HCT116 (cell line): ENCODE data around the gene IL17REL. TPM values are rescaled to one million over a fixed set of nuclear protein-coding genes. Genes with fewer than 3 reads are reported as not detected.

ENCODE experiments used
- ATAC-seq: fragments of 200-7000 bp; cut with Tn5 transposase; 2 replicates; pipeline ENCODE4 v1.9.1; 2020; ENCODE audit warnings: mild to moderate bottlenecking, moderate library complexity
- BruUV-seq: library from RNA; stranded (reverse); fragments of 400-500 nt; replicated peaks from 2 replicates; lab custom pipeline; 2021; lab: Mats Ljungman, UMichigan
- CTCF ChIA-PET: fragments of 300-600 bp; sonication (Branson Sonifier 250); formaldehyde crosslinking; loops from one replicate; lab custom pipeline; 2021; ENCODE audit warnings: antibody characterized with exemption; lab: Charles Lee
- POLR2A ChIA-PET: fragments of 300-600, 350-600 bp; sonication (Branson Sonifier 250); formaldehyde crosslinking; loops from one replicate; lab custom pipeline; 2021; ENCODE audit warnings: antibody characterized with exemption; lab: Charles Lee
- RAD21 ChIA-PET, 2 experiments: fragments of 300-600 bp; sonication (Branson Sonifier 250); formaldehyde crosslinking; loops; one replicate each; lab custom pipeline; 2023; ENCODE audit warnings: low total read pairs in 2 of 2; ENCODE audit not compliant: uncharacterized antibody in 2 of 2, unreplicated experiment in 2 of 2, low non-redundant PET in 1 of 2; lab: Charles Lee
- DNase-seq: peaks from one replicate; pipeline ENCODE4 v3.0.0-alpha.2; 2010; ENCODE audit warnings: low read depth, low spot score
- H2AFZ ChIP-seq: fragments of 200-600 bp; shearing (Covaris generic), sonication (generic); 2 replicates; pipeline ENCODE4 v1.6.1; 2017; ENCODE audit warnings: low read depth, mixed run types, mixed read lengths, antibody characterized with exemption, low read length; ENCODE audit not compliant: poor library complexity, severe bottlenecking
- H3K27ac ChIP-seq: 2 replicates; pipeline ENCODE4 v1.5.1; 2012; ENCODE audit warnings: low read depth, low read length
- H3K27me3 ChIP-seq: fragments of 200-600 bp; sonication (generic); 2 replicates; pipeline ENCODE4 v1.6.1; 2016; ENCODE audit warnings: mixed run types, low read length, mixed read lengths; ENCODE audit not compliant: insufficient read depth
- H3K36me3 ChIP-seq, 2 experiments: fragments of 200-500 bp in 1 of 2; fragments of 200-600 bp in 1 of 2; sonication (Bioruptor generic) in 1 of 2; sonication (generic) in 1 of 2; 2 replicates each; pipeline versions ENCODE4 v1.5.1 to v1.6.1; 2014 to 2016; ENCODE audit warnings: low read length in 2 of 2, inconsistent platforms in 1 of 2, mixed read lengths in 1 of 2, mixed run types in 1 of 2; ENCODE audit not compliant: insufficient read depth in 2 of 2, control insufficient read depth in 1 of 2
- H3K4me1 ChIP-seq, 2 experiments: fragments of 200-600 bp in 1 of 2; sonication (generic) in 1 of 2; 2 replicates each; pipeline versions ENCODE4 v1.5.1 to v1.6.1; 2012 to 2017; ENCODE audit warnings: low read length in 2 of 2, inconsistent platforms in 1 of 2, mild to moderate bottlenecking in 1 of 2, mixed read lengths in 1 of 2, mixed run types in 1 of 2, moderate library complexity in 1 of 2; ENCODE audit not compliant: insufficient read depth in 2 of 2, control insufficient read depth in 1 of 2
- H3K4me2 ChIP-seq: fragments of 200-600 bp; sonication (generic); 2 replicates; pipeline ENCODE4 v1.6.1; 2017; ENCODE audit warnings: mixed run types, low read length, mixed read lengths
- H3K4me3 ChIP-seq, 2 experiments: fragments of 200-600 bp in 1 of 2; sonication (generic) in 1 of 2; replicated peaks in 1 of 2; 2 replicates each; pipeline ENCODE4 v1.5.1; 2011 to 2016; ENCODE audit warnings: low read length in 2 of 2, control low read depth in 1 of 2, low read depth in 1 of 2, mild to moderate bottlenecking in 1 of 2, mixed read lengths in 1 of 2, mixed run types in 1 of 2
- H3K79me2 ChIP-seq: fragments of 200-600 bp; sonication (generic); 2 replicates; pipeline ENCODE4 v1.6.1; 2017; ENCODE audit warnings: mild to moderate bottlenecking, mixed run types, low read length, moderate library complexity, mixed read lengths; ENCODE audit not compliant: insufficient read depth
- H3K9ac ChIP-seq: fragments of 200-600 bp; sonication (generic); 2 replicates; pipeline ENCODE4 v1.6.1; 2016; ENCODE audit warnings: low read length, mixed read lengths
- H3K9me2 ChIP-seq: fragments of 200-600 bp; sonication (generic), shearing (Covaris generic); 2 replicates; pipeline ENCODE4 v1.6.1; 2017; ENCODE audit warnings: mixed run types, mild to moderate bottlenecking, moderate library complexity; ENCODE audit not compliant: insufficient read depth
- H3K9me3 ChIP-seq, 2 experiments: fragments of 200-500 bp in 1 of 2; fragments of 200-600 bp in 1 of 2; sonication (Bioruptor generic) in 1 of 2; sonication (generic) in 1 of 2; 2 replicates each; pipeline ENCODE4 v1.6.1; 2014 to 2017; ENCODE audit warnings: low read length in 2 of 2, mixed read lengths in 2 of 2, inconsistent platforms in 1 of 2, low read depth in 1 of 2, mild to moderate bottlenecking in 1 of 2, mixed run types in 1 of 2, moderate library complexity in 1 of 2; ENCODE audit not compliant: control insufficient read depth in 1 of 2, insufficient read depth in 1 of 2
- H4K20me1 ChIP-seq: fragments of 200-600 bp; sonication (generic), shearing (Covaris generic); 2 replicates; pipeline ENCODE4 v1.6.1; 2017; ENCODE audit warnings: mixed run types, mild to moderate bottlenecking, moderate library complexity; ENCODE audit not compliant: insufficient read depth
- CBX3 ChIP-seq: IDR thresholded peaks from 2 replicates; pipeline ENCODE4 v1.6.1; 2012; ENCODE audit warnings: low read depth
- CEBPB ChIP-seq: IDR thresholded peaks from 2 replicates; pipeline ENCODE4 v1.6.1; 2012; ENCODE audit warnings: low read depth
- FOSL1 ChIP-seq: IDR thresholded peaks from 2 replicates; pipeline ENCODE4 v1.6.1; 2012; ENCODE audit warnings: low read depth
- RAD21 ChIP-seq: IDR thresholded peaks from 2 replicates; pipeline ENCODE4 v1.6.1; 2012; ENCODE audit warnings: low read depth, mild to moderate bottlenecking
- SIN3A ChIP-seq: IDR thresholded peaks from 2 replicates; pipeline ENCODE4 v1.6.1; 2012; ENCODE audit warnings: low read depth
- SRF ChIP-seq: IDR thresholded peaks from 2 replicates; pipeline ENCODE4 v1.6.1; 2012; ENCODE audit warnings: low read depth
- ZFX ChIP-seq: fragments of 450-650 bp; IDR thresholded peaks from 2 replicates; pipeline ENCODE4 v1.6.1; 2017
- ZNF274 ChIP-seq: fragments of 200-500 bp; sonication (Bioruptor generic); IDR thresholded peaks from 2 replicates; pipeline ENCODE4 v1.6.1; 2014; ENCODE audit warnings: mild to moderate bottlenecking, low read depth, low read length, inconsistent platforms
- intact Hi-C: fragments of 100-400 bp; cut with micrococcal nuclease; formaldehyde crosslinking; loops from 2 replicates; pipeline ENCODE4 v1.10.0; 2022
- total RNA-seq: library from RNA; stranded (reverse); gene quantifications from one replicate; pipeline ENCODE4 v1.2.1, GENCODE V29; 2021; ENCODE audit not compliant: unreplicated experiment
- TF ChIP-seq, protein P1 (sequence below): IDR thresholded peaks from 2 replicates; pipeline ENCODE4 v1.6.1; 2012; ENCODE audit warnings: low read depth
- TF ChIP-seq, protein P2 (sequence below): IDR thresholded peaks from 2 replicates; pipeline ENCODE4 v1.6.1; 2012

Gene IL17REL
- total RNA-seq, 1 experiment from 2014 or later, result not detected

DNA sequence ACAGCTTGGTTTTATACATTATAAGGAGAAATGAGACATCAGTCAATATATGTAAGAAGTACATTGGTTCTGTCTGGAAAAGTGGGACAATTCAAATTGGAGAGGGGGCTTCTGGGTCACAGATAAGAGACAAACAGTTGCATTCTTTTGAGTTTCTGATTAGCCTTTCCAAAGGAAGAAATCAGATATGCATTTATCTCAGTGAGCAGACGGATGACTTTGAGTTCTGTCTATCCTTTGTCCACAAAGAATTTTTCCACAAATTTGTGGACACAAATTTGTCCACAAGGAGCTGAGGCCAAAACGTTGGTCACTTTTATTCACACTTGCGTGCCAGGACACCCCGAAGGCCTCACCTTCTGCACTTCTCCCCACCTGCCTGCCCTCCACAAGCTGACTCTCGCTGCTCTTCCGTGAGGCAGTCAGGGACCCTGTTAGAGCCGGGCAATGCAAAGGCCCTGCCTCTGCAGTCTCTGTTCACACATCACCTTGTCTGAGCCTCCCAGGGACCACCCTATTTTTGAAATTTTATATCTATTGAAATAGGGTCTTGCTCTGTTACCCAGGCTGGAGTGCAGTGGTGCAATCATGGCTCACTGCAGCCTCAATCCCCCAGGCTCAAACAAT, 20.5 kb downstream of the IL17REL start:
- CTCF ChIA-PET, result interaction anchor here (1.5 kb wide), 1 partner anchor 14 kb away, joined by 3 read pairs; no protein-coding TSS in a partner anchor
- Histone ChIP-seq H3K4me2 (no peak overlapping the region), H3K27ac (no peak overlapping the region), H3K9me2 (no peaks in the 10 kb centered on the region), H4K20me1 (no peaks in the 10 kb centered on the region), H3K27me3 (no peaks in the 10 kb centered on the region), H2AFZ (no peak overlapping the region), H3K9ac (no peak overlapping the region), H3K4me3 (no peak overlapping the region), H3K79me2 (no peaks in the 10 kb centered on the region), H3K4me1 (peaks cover 0 to 14% of the 10 kb centered on the region in 2 experiments; a peak in 1 of 4 replicates), H3K36me3 (no peaks in the 10 kb centered on the region), H3K9me3 (0 out of 4 replicates have a peak, but pooled peaks cover 4 to 6% of the 10 kb centered on the region in 2 experiments)
- intact Hi-C loops, result no loop called here
- no TSS peak for BruUV-seq
- POLR2A ChIA-PET, result no interaction called here
- ATAC-seq (no peak), DNase-seq (no peak)
- RAD21 ChIA-PET, result no interaction called here
- TF ChIP-seq FOSL1 (no peak), CBX3 (no peak), CEBPB (no peak), SRF (no peak), ZNF274 (no peak), RAD21 (no peak), ZFX (no peak), SIN3A (no peak)
- TF ChIP-seq, protein P1, sequence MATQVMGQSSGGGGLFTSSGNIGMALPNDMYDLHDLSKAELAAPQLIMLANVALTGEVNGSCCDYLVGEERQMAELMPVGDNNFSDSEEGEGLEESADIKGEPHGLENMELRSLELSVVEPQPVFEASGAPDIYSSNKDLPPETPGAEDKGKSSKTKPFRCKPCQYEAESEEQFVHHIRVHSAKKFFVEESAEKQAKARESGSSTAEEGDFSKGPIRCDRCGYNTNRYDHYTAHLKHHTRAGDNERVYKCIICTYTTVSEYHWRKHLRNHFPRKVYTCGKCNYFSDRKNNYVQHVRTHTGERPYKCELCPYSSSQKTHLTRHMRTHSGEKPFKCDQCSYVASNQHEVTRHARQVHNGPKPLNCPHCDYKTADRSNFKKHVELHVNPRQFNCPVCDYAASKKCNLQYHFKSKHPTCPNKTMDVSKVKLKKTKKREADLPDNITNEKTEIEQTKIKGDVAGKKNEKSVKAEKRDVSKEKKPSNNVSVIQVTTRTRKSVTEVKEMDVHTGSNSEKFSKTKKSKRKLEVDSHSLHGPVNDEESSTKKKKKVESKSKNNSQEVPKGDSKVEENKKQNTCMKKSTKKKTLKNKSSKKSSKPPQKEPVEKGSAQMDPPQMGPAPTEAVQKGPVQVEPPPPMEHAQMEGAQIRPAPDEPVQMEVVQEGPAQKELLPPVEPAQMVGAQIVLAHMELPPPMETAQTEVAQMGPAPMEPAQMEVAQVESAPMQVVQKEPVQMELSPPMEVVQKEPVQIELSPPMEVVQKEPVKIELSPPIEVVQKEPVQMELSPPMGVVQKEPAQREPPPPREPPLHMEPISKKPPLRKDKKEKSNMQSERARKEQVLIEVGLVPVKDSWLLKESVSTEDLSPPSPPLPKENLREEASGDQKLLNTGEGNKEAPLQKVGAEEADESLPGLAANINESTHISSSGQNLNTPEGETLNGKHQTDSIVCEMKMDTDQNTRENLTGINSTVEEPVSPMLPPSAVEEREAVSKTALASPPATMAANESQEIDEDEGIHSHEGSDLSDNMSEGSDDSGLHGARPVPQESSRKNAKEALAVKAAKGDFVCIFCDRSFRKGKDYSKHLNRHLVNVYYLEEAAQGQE, result no peak
- TF ChIP-seq, protein P2, sequence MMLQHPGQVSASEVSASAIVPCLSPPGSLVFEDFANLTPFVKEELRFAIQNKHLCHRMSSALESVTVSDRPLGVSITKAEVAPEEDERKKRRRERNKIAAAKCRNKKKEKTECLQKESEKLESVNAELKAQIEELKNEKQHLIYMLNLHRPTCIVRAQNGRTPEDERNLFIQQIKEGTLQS, result no peak
